Urinary bladder (tissue), 4 donors: ENCODE measurements around the gene SLC27A4. TPM values are rescaled to one million over a fixed set of nuclear protein-coding genes. Genes with fewer than 3 reads are reported as not detected.

Source experiments
- DNase-seq: peaks from one replicate; pipeline ENCODE4 v3.0.0-alpha.2; 2015; ENCODE audit errors: extremely low spot score
- H3K27ac ChIP-seq: one replicate; pipeline ENCODE4 v1.5.1; 2013; ENCODE audit warnings: low read depth, mild to moderate bottlenecking, moderate library complexity
- H3K36me3 ChIP-seq: one replicate; pipeline ENCODE4 v1.6.1; 2013; ENCODE audit warnings: mild to moderate bottlenecking, moderate library complexity; ENCODE audit not compliant: insufficient read depth
- H3K4me1 ChIP-seq: one replicate; pipeline ENCODE4 v1.6.1; 2013; ENCODE audit warnings: mild to moderate bottlenecking, moderate library complexity; ENCODE audit not compliant: insufficient read depth
- H3K4me3 ChIP-seq: one replicate; pipeline ENCODE4 v1.5.1; 2013; ENCODE audit warnings: low read depth, low read length
- WGBS: extraction: QIAGEN DNeasy Blood & Tissue Kit; methylation state at CpG from one replicate; pipeline ENCODE4 v1.1.7; 2013; 5-methylcytosine and 5-hydroxymethylcytosine counted together
- polyA plus RNA-seq: library from polyadenylated mRNA; stranded (reverse); fragments of 200-250 nt; gene quantifications from one replicate; pipeline ENCODE4 v1.2.3, GENCODE V29; 2013
- total RNA-seq: library from RNA; depleted of rRNA; stranded (reverse); fragments of >200 nt; gene quantifications from one replicate; pipeline ENCODE4 v1.2.3, GENCODE V29; 2014
- donor health status: healthy with polysubstance abuse.
- donor health status: healthy.

Gene SLC27A4
- total and polyA plus RNA-seq, 2 donors: 8.1 to 23.1 TPM

DNA sequence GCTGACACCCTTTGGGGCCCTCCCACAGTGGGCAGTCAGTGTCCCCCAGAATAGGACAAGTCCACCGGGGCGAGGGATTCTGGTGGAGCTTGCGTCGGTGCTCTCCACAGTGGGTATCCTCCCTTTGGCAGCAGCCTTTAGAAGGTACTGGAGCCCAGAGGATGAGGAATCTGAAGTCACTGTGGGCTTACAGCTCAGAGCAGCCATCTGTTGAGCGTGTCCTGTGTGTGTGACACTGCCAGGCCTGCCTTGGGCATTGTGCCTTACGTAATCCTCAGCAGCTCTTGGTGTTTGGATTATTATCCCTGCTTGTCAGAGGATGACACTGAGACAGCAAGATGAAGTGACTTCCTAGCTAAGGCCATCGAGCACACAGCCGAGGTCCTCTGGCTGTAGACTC lies 43.5 kb downstream of the SLC27A4 start:
- no peak for DNase-seq
- Histone ChIP-seq H3K4me1 (no peaks in the 10 kb centered on the region), H3K36me3 (peaks cover 1% of the 10 kb centered on the region), H3K4me3 (no peak overlapping the region), H3K27ac (no peak overlapping the region)
- WGBS: 87% methylated on average over 8 of the region's 8 CpGs

DNA sequence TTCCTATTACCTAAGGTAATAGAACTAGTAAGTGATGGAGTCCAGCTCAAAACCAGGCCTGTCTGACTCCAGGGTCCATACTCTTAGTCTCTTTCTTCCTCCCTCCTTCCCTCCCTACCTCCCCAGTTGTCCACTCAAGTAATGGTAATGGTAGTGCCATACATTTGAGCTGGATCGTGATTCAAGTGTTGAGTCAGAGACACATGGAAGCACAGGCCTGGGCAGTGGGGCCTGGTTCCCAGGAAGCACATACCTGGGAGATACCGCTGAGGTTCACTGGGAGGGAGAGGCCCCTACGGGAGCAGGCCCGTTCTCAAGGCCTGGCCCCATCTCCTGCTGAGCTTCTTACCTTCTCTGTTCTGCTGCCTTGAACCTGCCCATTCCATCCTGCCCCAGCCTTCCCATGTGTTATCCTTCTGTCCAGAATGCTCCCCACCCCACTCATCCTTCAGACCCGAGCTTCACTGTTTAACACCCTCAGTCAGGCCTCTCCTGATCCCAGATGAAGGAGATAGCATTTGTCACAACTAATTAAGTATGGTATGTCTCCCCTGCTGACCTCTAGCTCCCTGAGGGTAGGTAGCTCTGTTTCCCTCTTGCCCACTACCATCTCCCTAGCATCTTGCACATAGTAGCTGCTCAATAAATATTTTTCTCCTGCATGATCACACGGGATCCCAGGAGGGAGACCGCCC lies 44.6 kb downstream of the SLC27A4 start:
- H3K4me3 ChIP-seq: no peak overlapping the region
- no peaks in the 10 kb centered on the region for H3K4me1 ChIP-seq
- no peak overlapping the region for H3K27ac ChIP-seq
- H3K36me3 ChIP-seq: peaks cover 1% of the 10 kb centered on the region
- WGBS: 88% methylated on average over 7 of the region's 7 CpGs
- DNase-seq: no peak

DNA sequence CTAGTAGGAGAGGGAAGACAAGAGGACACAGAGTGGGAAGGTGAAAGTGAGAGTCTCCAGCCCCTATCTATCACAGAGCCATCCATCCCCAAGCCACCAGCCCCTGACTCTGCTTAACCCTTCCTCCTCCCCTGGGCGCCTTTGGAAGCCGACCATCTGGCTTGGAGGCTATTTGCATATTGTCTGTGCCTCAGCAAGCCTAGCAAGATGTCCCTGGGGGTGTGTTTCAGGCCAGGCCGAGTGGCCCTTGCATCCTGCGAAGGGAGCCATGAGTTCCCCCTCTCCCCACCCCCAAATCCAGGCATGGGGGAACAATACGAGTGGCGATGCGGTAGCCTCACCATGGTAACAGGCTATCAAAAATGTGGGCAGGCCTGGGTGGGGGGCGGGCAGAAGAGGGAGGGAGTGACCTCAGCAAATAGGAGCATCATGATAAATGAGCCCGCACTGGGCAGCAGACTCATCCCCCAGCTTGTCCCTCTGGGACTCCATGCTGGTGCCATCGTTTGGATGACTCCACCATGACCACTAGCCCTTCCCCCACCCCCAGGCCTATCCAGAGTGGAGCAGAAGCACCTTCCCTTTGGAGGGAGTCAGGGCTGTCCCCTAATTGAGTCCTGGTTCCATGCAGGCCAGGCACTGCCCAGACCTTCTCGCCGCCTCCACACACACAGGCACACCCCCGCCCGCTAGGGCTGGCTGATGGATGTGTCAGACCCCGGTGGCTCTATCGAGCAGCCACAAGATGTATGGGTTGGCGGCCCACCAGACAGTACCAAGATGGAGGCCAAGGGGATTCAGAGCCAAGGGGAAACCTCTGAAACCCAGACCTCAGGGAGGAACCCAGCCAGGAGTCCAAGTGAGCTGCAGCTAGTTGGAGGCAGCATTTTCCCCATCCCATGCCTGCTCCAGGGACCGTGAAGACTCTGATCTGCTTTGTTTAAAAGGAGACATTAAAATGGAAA lies 45.5 kb downstream of the SLC27A4 start:
- no peak for DNase-seq
- peaks cover 1% of the 10 kb centered on the region for H3K36me3 ChIP-seq
- 79% methylated on average over 18 of the region's 18 CpGs for WGBS
- H3K4me3 ChIP-seq: no peak overlapping the region
- no peak overlapping the region for H3K27ac ChIP-seq
- no peaks in the 10 kb centered on the region for H3K4me1 ChIP-seq

DNA sequence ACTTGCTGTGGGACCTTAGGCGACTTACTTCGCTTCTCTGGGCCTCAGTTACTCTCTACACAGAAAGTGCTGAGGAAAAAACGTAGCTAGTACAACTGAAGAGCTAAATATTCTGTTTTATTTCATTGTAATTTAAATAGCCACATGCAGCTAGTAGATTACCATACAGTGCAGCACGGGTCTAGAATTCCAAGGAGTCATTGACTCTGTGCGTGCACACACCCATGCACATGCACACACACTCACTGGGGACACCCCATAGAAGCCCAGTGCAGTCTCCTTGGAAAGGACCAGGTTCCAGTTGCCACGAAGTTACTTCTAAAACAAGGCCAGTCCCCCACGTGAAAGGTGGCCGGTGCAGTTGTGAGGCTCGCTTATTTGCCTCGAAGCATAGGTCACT lies 47.8 kb downstream of the SLC27A4 start:
- DNase-seq: no peak
- Histone ChIP-seq H3K4me3 (no peak overlapping the region), H3K27ac (no peak overlapping the region), H3K4me1 (no peaks in the 10 kb centered on the region), H3K36me3 (peaks cover 1% of the 10 kb centered on the region)
- WGBS: 89% methylated on average over 10 of the region's 10 CpGs

DNA sequence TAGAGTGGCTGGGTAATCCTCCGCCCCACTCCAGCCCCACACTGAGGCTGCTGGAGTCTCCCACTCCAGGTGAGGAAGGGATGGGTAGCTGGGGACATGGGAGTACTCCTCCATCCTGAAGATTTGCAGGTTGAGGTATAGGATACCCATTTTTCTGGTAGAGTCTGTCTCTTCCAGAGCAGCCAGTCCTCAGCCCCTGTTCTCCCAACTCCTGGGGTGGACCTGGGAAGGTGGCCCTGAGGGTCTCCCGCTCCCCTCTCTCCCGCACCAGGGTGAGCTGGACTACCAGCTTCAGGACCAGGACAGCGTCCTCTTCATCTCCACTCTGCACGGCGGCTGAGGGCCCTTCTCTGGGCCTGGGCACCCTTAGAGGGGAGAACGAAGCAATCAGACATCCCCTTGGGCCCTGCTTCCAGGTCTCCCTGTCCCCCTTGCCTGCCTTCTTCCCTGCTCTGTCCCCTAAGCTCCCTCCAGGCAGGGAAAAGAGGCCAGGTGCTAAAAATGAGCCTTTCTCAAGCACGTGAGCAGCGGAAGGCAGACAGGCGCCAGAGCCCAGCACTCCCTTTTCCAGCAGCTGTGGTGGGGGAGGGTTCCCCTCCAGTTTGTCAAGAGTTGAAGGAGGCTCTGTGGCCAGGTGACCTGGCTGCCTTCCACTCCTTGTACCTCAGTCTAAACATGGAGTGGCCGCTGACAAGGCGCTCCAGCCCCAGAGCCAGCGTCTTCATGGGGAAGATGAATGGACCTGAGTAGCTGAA lies 49.2 kb downstream of the SLC27A4 start:
- no peak for DNase-seq
- Histone ChIP-seq H3K36me3 (peaks cover 1% of the 10 kb centered on the region), H3K27ac (no peak overlapping the region), H3K4me1 (no peaks in the 10 kb centered on the region), H3K4me3 (no peak overlapping the region)
- WGBS: 83% methylated on average over 13 of the region's 13 CpGs

DNA sequence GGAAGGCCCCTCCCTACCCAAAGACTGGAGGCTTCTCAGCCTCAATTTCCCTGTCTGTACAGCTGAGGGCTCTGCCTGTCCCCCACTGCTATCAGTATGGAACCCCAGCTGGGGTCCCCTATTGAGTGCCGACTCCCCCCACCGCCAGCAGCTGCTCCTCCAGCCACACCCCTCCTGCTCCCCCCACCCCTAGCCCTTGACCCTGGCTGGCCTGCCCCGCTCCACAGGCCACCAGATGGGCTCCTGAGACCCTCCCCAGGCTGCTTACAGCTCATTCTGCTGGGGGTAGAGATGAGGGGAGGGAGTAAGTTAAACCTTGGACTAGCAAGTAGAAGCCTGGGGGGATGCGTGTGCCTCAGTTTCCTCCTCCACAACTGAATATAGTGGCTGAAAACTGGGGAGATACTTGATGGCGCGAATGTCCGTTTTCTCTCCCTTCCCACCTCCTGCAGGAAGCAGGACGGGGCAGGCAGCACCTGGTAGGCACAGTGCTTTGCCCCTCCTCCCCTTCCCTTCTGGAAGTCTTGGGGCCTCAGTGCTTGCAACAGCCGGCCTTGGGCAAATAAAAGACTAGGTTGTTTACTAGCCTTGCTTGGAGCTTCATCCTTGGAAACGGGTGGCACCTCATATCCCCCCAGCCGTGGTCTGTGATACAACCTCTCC lies 50.0 kb downstream of the SLC27A4 start:
- Histone ChIP-seq H3K4me3 (no peak overlapping the region), H3K4me1 (no peaks in the 10 kb centered on the region), H3K36me3 (peaks cover 1% of the 10 kb centered on the region), H3K27ac (no peak overlapping the region)
- WGBS: 81% methylated on average over 11 of the region's 11 CpGs
- no peak for DNase-seq

DNA sequence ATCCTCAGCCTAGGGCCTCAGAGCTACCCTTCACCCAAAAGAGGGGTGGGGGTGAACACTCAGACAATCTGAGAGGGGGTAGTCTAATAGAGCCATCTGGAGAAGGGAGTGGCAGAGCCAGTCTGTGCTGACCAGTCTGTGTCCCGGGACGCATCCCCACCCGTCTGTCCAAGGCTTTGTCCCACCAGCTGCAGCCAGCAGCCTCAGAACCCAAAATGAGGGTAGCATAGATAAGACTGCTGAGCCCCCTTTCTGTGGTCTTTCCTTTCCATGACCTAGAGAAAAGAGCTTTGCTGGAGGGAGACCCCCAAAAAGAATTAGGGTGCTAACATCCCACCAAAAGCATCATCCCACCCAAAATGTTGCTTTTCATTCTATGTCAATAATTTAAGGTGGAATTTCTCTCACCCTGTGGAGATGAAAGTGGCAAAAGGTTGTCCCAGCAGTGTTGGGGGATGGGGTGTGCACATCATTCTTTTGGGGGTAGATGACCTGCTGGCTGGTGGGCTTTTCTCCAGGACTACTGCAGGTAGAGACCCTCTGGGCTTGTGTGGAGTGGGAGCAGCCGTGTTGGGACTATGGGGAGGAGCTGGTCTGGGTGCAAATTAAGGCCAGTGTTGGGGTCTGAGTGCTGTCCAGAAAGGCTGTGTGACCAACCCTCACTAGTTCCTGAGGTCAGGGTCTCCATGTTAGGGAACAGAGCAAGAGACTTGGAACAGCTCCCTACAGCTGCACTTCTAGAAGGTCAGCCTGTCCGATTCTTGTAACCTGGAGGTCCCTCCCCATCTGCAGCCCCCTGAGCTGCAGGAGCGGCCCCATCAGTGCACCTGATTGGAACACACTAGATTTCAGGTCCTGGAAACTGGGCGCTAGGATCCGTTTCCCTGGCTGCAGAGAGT lies 50.7 kb downstream of the SLC27A4 start:
- WGBS: 92% methylated on average over 8 of the region's 8 CpGs
- DNase-seq: no peak
- no peak overlapping the region for H3K4me3 ChIP-seq
- H3K27ac ChIP-seq: no peak overlapping the region
- peaks cover 1% of the 10 kb centered on the region for H3K36me3 ChIP-seq
- H3K4me1 ChIP-seq: no peaks in the 10 kb centered on the region

DNA sequence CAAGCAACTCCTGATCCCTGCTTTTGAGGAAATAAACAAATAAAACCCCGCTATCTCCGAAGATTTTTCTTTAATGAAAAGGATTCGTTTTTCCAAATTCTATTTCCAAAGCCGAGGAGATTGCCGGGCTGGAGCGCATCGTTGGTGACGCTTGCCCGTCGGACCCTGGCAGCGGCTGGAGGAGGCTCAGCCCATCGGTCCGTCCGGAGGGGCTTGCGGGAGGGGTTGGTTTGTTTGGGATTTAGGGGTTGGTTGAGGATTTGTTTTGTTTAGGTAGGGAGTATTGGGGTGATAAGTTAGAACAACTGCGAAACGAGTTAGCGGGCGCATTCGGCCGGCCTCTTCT lies 51.6 kb downstream of the SLC27A4 start:
- Histone ChIP-seq H3K4me1 (no peaks in the 10 kb centered on the region), H3K4me3 (no peak overlapping the region), H3K36me3 (peaks cover 1% of the 10 kb centered on the region), H3K27ac (no peak overlapping the region)
- 87% methylated on average over 21 of the region's 21 CpGs for WGBS
- DNase-seq: no peak

DNA sequence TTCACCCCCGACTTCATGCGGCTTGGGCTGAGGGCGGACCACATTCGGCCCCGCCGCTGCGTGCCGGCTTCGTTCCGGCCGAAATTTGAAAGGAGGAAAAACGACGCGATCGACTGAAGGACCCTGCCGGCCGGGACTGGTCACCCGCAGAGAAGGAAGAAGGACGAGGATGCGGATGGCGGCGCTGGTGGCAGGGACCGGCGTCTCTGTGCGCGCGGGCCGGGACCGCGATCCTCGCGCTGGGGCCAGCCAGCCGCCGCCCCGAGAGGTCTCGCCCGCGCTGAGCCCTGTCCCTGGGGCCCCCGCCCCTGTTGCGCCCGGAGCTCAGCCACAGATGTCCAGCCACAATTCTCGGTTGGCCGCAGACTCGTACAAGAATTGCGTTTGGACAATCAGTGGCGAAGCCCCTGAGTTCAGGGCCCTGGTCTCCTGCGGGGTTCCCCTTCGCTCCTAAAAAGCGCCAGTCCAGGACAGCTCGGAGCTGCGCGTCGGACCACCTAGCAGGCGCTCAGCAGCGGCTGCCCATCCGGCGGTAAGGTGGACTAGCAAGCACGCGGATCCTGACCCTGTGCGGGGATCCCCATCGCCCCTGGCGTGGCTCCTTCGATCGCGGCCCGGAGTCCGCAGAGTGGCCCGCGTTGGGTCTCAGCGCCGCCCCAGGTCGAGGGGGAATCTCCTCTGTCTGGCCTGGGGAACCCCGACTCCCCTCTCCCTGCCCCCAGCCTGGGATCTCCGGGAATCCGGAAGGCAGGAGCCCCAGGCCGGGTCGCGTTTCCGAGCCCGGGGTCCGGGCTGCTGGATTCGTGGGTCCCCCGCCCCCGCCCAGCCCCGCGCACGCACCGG lies 52.2 kb downstream of the SLC27A4 start:
- Histone ChIP-seq H3K36me3 (peaks cover 1% of the 10 kb centered on the region), H3K4me3 (no peak overlapping the region), H3K27ac (no peak overlapping the region), H3K4me1 (no peaks in the 10 kb centered on the region)
- DNase-seq: no peak
- 79% methylated on average over 88 of the region's 88 CpGs for WGBS

DNA sequence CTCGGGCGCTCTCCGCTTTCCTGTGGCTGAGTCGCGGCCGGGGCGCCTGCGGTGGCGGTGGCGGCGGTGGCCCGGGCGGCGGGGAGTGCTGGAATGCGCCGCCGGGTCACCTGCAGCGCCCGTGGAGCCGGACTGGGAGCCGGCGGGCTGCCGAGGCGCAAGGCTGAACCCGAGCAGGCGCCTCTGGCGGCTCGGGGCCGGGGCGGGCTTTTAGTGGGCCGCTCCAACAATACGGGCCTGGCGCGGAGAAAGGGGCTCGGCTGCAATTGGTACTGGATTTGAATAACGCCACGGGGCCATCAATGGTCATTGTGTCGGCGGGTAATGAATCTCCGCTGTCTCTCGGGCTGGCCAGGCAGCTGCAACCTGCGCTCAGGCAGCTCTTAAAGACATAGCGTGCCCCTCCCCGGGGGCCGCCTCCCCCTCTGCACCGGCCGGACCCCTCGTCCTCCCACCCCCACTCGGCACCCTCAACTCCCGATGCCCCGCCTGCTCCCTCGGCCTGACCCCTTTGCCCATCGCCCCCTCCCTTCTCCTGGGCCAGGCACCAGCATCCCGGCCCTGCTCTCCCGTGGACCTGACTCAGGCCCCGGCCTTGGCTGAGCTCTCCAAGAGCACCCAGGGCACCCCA lies 52.9 kb downstream of the SLC27A4 start:
- 61% methylated on average over 56 of the region's 56 CpGs for WGBS
- no peak for DNase-seq
- H3K4me1 ChIP-seq: no peaks in the 10 kb centered on the region
- no peak overlapping the region for H3K4me3 ChIP-seq
- no peak overlapping the region for H3K27ac ChIP-seq
- H3K36me3 ChIP-seq: peaks cover 1% of the 10 kb centered on the region

DNA sequence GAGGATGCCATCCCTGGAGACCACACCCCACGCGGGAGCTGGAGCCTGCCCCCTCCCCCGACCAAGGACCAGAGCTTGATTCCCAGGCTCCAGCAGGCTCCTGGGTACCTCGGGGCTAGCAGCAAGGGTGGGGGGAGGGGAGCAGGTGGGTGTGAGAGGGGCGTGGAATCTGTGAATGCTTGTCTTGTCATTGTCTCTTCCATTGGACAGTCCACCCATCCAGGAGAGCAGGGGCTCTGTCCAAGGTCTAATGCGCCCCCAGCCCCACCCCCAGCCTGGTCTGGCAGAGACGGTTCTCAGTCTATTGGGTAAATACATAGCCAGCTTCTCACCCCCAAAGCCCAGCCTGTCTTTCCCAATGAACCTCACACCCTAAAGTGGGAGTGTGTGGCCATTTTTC lies 53.6 kb downstream of the SLC27A4 start:
- Histone ChIP-seq H3K4me3 (no peak overlapping the region), H3K36me3 (no peaks in the 10 kb centered on the region), H3K27ac (no peak overlapping the region), H3K4me1 (no peaks in the 10 kb centered on the region)
- DNase-seq: no peak
- 40% methylated on average over 7 of the region's 7 CpGs for WGBS
